Nucleus accumbens (tissue), 56 donors: Measurements from ENCODE around the gene TCEA3.
A peak's percentile ranks its signal among the peaks of the same experiment; 100 is the strongest.

Experiments
- DNase-seq, 56 donors: peaks; one replicate each; lab custom pipeline; 2025; lab: John Stamatoyannopoulos, UW

TCEA3 gene

GRCh38 chr1:23422941-23423340, 1.6 kb downstream of the TCEA3 start:
- DNase-seq, result peak in 1 of 56 donors; percentile 15

- DNase-seq, result peak in 1 of 56 donors; percentile 4
Measured at GRCh38 chr1:23422241-23422877, 2.2 kb downstream of the TCEA3 start.

- DNase-seq, result peak in 7 of 56 donors; percentile 7 to 31 (median 17)
Measured at GRCh38 chr1:23421753-23422240, 2.8 kb downstream of the TCEA3 start.

GRCh38 chr1:23421343-23421742, 3.2 kb downstream of the TCEA3 start:
- DNase-seq, result no peak

- DNase-seq, result no peak
Measured at GRCh38 chr1:23420778-23421177, 3.8 kb downstream of the TCEA3 start.

- DNase-seq, result no peak
Measured at GRCh38 chr1:23419180-23419579, 5.4 kb downstream of the TCEA3 start.

- DNase-seq, result no peak
Measured at GRCh38 chr1:23417570-23417969, 7.0 kb downstream of the TCEA3 start.

- DNase-seq, result no peak
Measured at GRCh38 chr1:23416964-23417363, 7.6 kb downstream of the TCEA3 start.

- no peak for DNase-seq
Measured at GRCh38 chr1:23408797-23409290, 15.7 kb downstream of the TCEA3 start.

GRCh38 chr1:23407016-23407630, 17.4 kb downstream of the TCEA3 start:
- no peak for DNase-seq

- DNase-seq, result no peak
Measured at GRCh38 chr1:23405946-23406345, 18.6 kb downstream of the TCEA3 start.

- DNase-seq, result peak in 55 of 56 donors; percentile 15 to 93 (median 68)
Measured at GRCh38 chr1:23403735-23404486, 20.6 kb downstream of the TCEA3 start.

- DNase-seq, result no peak
Measured at GRCh38 chr1:23403355-23403734, 21.2 kb downstream of the TCEA3 start.

GRCh38 chr1:23403038-23403336, 21.6 kb downstream of the TCEA3 start:
- DNase-seq, result no peak

GRCh38 chr1:23402286-23403037, 22.1 kb downstream of the TCEA3 start:
- no peak for DNase-seq

- DNase-seq, result no peak
Measured at GRCh38 chr1:23401313-23401712, 23.2 kb downstream of the TCEA3 start.

GRCh38 chr1:23400324-23401114, 24.0 kb downstream of the TCEA3 start:
- no peak for DNase-seq

- DNase-seq, result no peak
Measured at GRCh38 chr1:23399229-23399628, 25.3 kb downstream of the TCEA3 start.

GRCh38 chr1:23397908-23398307, 26.6 kb downstream of the TCEA3 start:
- no peak for DNase-seq

GRCh38 chr1:23396380-23396779, 28.2 kb downstream of the TCEA3 start:
- DNase-seq, result no peak
